DOHH2 (cell line): Measurements from ENCODE around the gene CDKN2C.

Experiments
- H3F3A ChIP-seq: fragments of 200-600 bp; sonication (generic), shearing (Covaris generic); 2 replicates; pipeline ENCODE4 v1.6.0; 2016; ENCODE audit warnings: antibody characterized with exemption, mild to moderate bottlenecking; ENCODE audit not compliant: control insufficient read depth, insufficient read depth
- H3K27ac ChIP-seq: fragments of 200-600 bp; sonication (generic); 2 replicates; pipeline ENCODE4 v1.5.1; 2014; ENCODE audit warnings: low read depth, mild to moderate bottlenecking, low read length, moderate library complexity
- H3K27me3 ChIP-seq: fragments of 200-600 bp; sonication (generic); 2 replicates; pipeline ENCODE4 v1.6.1; 2014; ENCODE audit warnings: mild to moderate bottlenecking, low read length, mixed read lengths; ENCODE audit not compliant: control insufficient read depth
- H3K36me3 ChIP-seq: fragments of 200-600 bp; sonication (generic); 2 replicates; pipeline ENCODE4 v1.6.1; 2014; ENCODE audit warnings: mild to moderate bottlenecking, low read length, moderate library complexity, mixed read lengths; ENCODE audit not compliant: control insufficient read depth
- H3K4me1 ChIP-seq: fragments of 200-600 bp; sonication (generic); 2 replicates; pipeline ENCODE4 v1.6.1; 2014; ENCODE audit warnings: mild to moderate bottlenecking, low read length, mixed read lengths; ENCODE audit not compliant: control insufficient read depth
- H3K4me2 ChIP-seq: fragments of 200-600 bp; sonication (generic); 2 replicates; pipeline ENCODE4 v1.6.0; 2014; ENCODE audit warnings: mild to moderate bottlenecking, low read length, moderate library complexity
- H3K4me3 ChIP-seq: fragments of 200-600 bp; sonication (generic); 2 replicates; pipeline ENCODE4 v1.5.1; 2014; ENCODE audit warnings: mild to moderate bottlenecking, low read length, mixed read lengths
- H3K79me2 ChIP-seq: fragments of 200-600 bp; sonication (generic); 2 replicates; pipeline ENCODE4 v1.6.1; 2014; ENCODE audit warnings: mild to moderate bottlenecking, low read length, mixed read lengths; ENCODE audit not compliant: control insufficient read depth
- H3K9me2 ChIP-seq: fragments of 200-600 bp; sonication (generic); replicated peaks from 2 replicates; pipeline ENCODE4 v1.6.1; 2014; ENCODE audit warnings: mild to moderate bottlenecking, low read length, mixed read lengths; ENCODE audit not compliant: control insufficient read depth
- H3K9me3 ChIP-seq: fragments of 200-600 bp; sonication (generic); 2 replicates; pipeline ENCODE4 v1.6.1; 2014; ENCODE audit warnings: antibody characterized with exemption, low read length, mixed read lengths; ENCODE audit not compliant: control insufficient read depth, insufficient read depth
- H4K20me1 ChIP-seq: fragments of 200-600 bp; sonication (generic); 2 replicates; pipeline ENCODE4 v1.6.0; 2014; ENCODE audit warnings: low read depth, mild to moderate bottlenecking, antibody characterized with exemption, low read length, moderate library complexity; ENCODE audit not compliant: control insufficient read depth, insufficient read depth
- CTCF ChIP-seq: fragments of 200-600 bp; sonication (generic); IDR thresholded peaks from one replicate; pipeline ENCODE4 v1.5.1; 2014; ENCODE audit warnings: antibody characterized with exemption, mild to moderate bottlenecking, low read depth, low read length; ENCODE audit not compliant: poor library complexity, severe bottlenecking
- EZH2phosphoT487 ChIP-seq: fragments of 200-600 bp; sonication (generic); IDR thresholded peaks from 2 replicates; pipeline ENCODE4 v1.6.1; 2017; ENCODE audit warnings: borderline replicate concordance, mild to moderate bottlenecking, antibody characterized with exemption, low read length, moderate library complexity, mixed read lengths

The CDKN2C gene

DNA sequence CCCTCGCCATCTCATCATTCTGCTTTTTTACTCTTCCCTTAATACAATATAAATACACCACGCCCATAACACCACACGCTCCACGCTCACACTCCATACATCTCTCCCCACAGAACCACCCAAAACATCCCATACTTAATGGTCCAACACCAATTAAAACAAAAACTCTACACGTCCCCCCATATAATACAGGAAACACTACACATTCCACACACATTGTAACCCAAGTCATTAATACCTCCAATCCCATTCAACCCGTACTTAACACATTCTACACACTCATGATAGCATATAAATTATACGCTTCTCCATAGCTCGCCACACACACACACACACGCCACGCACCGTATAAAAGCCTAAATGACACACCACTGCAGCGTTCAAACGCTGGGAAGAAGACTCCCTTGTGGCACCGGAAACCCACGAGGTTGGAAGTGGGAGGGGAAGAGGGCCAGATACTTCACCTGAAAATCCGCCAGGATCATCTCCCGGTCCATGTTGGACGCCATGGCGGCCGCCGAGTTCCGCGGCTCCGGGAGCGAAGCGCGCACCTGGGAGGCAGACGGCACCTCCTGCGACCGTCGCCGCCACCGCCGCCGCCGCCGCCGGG, 10.6 kb upstream of the CDKN2C start:
- Histone ChIP-seq H3K9me3 (no peaks in the 10 kb centered on the region), H3K79me2 (peaks cover 61% of the 10 kb centered on the region), H3F3A (peaks cover 16% of the 10 kb centered on the region), H3K4me1 (peaks cover 32% of the 10 kb centered on the region), H3K4me3 (peak overlapping the region; percentile 94), H3K27ac (peak overlapping the region; percentile 85), H3K27me3 (no peaks in the 10 kb centered on the region), H3K9me2 (no peaks in the 10 kb centered on the region), H3K4me2 (peak overlapping the region; percentile 64), H3K36me3 (peaks cover 31% of the 10 kb centered on the region), H4K20me1 (peaks cover 4% of the 10 kb centered on the region)
- TF ChIP-seq EZH2phosphoT487 (no peak), CTCF (no peak)

GRCh38 chr1:50959913-50960844, 9.9 kb upstream of the CDKN2C start, which contains the start of gene FAF1:
FAF1 (minus strand) TSS chr1:50960267; CDS start chr1:50959811, 456 bp downstream.
- Histone ChIP-seq H3K36me3 (peaks cover 24% of the 10 kb centered on the region), H3K9me3 (no peaks in the 10 kb centered on the region), H3K4me2 (peak within 1 kb of the TSS; percentile 98), H3F3A (peaks cover 16% of the 10 kb centered on the region), H3K27ac (peak within 1 kb of the TSS; percentile 85), H3K4me3 (peak within 1 kb of the TSS; percentile 94), H4K20me1 (peaks cover 4% of the 10 kb centered on the region), H3K4me1 (peaks cover 30% of the 10 kb centered on the region), H3K79me2 (peaks cover 54% of the 10 kb centered on the region), H3K27me3 (no peaks in the 10 kb centered on the region), H3K9me2 (no peaks in the 10 kb centered on the region)
- TF ChIP-seq CTCF = peak; percentile 40
- TF ChIP-seq EZH2phosphoT487 = no peak

- H3K27me3 ChIP-seq = no peaks in the 10 kb centered on the region
- no peak overlapping the region for H3K4me2 ChIP-seq
- H3K4me3 ChIP-seq = no peak overlapping the region
- H3K36me3 ChIP-seq = peaks cover 13% of the 10 kb centered on the region
- H3K9me2 ChIP-seq = no peaks in the 10 kb centered on the region
- no peaks in the 10 kb centered on the region for H3K9me3 ChIP-seq
- H3F3A ChIP-seq = peaks cover 33% of the 10 kb centered on the region
- H3K4me1 ChIP-seq = peaks cover 28% of the 10 kb centered on the region
- no peak overlapping the region for H3K27ac ChIP-seq
- no peak for TF ChIP-seq CTCF
- TF ChIP-seq EZH2phosphoT487 = no peak
- no peaks in the 10 kb centered on the region for H4K20me1 ChIP-seq
- peaks cover 45% of the 10 kb centered on the region for H3K79me2 ChIP-seq
These were observed 5.2 kb upstream of the CDKN2C start for GRCh38 chr1:50964863-50965262.
